Retina (tissue), 1 donor: ENCODE data around the gene ACOT12.

Source experiments
- DNase-seq: peaks from one replicate; pipeline ENCODE4 v3.0.0-alpha.2; 2016

The ACOT12 gene

GRCh38 chr5:81286059-81286617 is 107.8 kb downstream of the ACOT12 start:
- no peak for DNase-seq

DNA sequence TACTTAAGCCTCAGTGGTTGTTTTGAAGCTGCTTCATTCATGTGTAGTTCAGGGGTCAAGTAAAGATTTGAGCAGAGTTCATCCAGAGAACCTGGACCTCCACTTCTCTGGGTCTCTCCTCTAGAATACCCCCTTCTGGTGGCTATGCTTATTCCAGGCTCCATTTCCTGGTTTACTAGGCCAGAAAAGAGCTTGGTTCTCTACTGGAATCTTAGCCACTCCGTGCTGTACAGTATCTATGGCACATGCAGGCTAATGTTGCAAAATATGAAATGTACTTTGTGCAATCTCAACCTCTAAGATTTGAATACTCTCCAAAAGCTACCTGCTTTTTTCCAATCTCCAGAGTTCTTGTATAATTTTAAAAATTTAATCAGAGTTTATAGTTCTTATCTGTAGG is 110.0 kb downstream of the ACOT12 start:
- DNase-seq: no peak
